GM18870 (cell line): ENCODE data around the gene WSB1.
"Not testable (repeated sequence)": the region's sequence is repeated elsewhere in the genome, so short reads cannot be mapped to it uniquely, and the experiment has no call there.

Source experiments
- ATAC-seq: cut with Tn5 transposase; IDR thresholded peaks from one replicate; pipeline ENCODE4 v1.9.1; 2021; ENCODE audit warnings: moderate library complexity; ENCODE audit not compliant: unreplicated experiment

Gene WSB1

GRCh38 chr17:27293898-27294688 lies at the start of gene WSB1:
Gene WSB1, plus strand, starts transcription at chr17:27294114. Its CDS starts 282 bp downstream, at chr17:27294396.
- peak; percentile 48 for ATAC-seq

- no peak for ATAC-seq
These were observed 49.3 kb upstream of the WSB1 start for GRCh38 chr17:27244491-27245223.

GRCh38 chr17:27245230-27245696 lies 48.7 kb upstream of the WSB1 start:
- ATAC-seq, result peak; percentile 81

GRCh38 chr17:27246537-27246936 lies 47.4 kb upstream of the WSB1 start:
- ATAC-seq, result no peak

GRCh38 chr17:27247071-27247957 lies 46.6 kb upstream of the WSB1 start:
- no peak for ATAC-seq

- ATAC-seq, result no peak
These were observed 46.0 kb upstream of the WSB1 start for GRCh38 chr17:27247958-27248342.

- ATAC-seq, result not testable (repeated sequence)
These were observed 43.1 kb upstream of the WSB1 start for GRCh38 chr17:27250791-27251190.

GRCh38 chr17:27254802-27255201 lies 39.1 kb upstream of the WSB1 start:
- ATAC-seq, result not testable (repeated sequence)

- no peak for ATAC-seq
These were observed 37.5 kb upstream of the WSB1 start for GRCh38 chr17:27256225-27257030.

- no peak for ATAC-seq
These were observed 36.9 kb upstream of the WSB1 start for GRCh38 chr17:27257031-27257357.

GRCh38 chr17:27259356-27259755 lies 34.6 kb upstream of the WSB1 start:
- ATAC-seq, result no peak

- ATAC-seq, result no peak
These were observed 30.5 kb upstream of the WSB1 start for GRCh38 chr17:27263386-27263785.

- no peak for ATAC-seq
These were observed 29.7 kb upstream of the WSB1 start for GRCh38 chr17:27264068-27264812.

GRCh38 chr17:27265333-27265732 lies 28.6 kb upstream of the WSB1 start:
- no peak for ATAC-seq

GRCh38 chr17:27266228-27266627 lies 27.7 kb upstream of the WSB1 start:
- ATAC-seq, result no peak

GRCh38 chr17:27268394-27269085 lies 25.4 kb upstream of the WSB1 start:
- ATAC-seq, result no peak

GRCh38 chr17:27269201-27269600 lies 24.7 kb upstream of the WSB1 start:
- no peak for ATAC-seq

- no peak for ATAC-seq
These were observed 23.9 kb upstream of the WSB1 start for GRCh38 chr17:27269974-27270373.

GRCh38 chr17:27276653-27277156 lies 17.2 kb upstream of the WSB1 start:
- ATAC-seq, result no peak
